ENCODE measurements around the gene TGFB3. TPM values are rescaled to one million over a fixed set of nuclear protein-coding genes. Genes with fewer than 3 reads are reported as not detected.
"Not testable (repeated sequence)": the region's sequence is repeated elsewhere in the genome, so short reads cannot be mapped to it uniquely, and the experiment has no call there.

TGFB3 gene
- 22.8 TPM for total RNA-seq
- long read RNA-seq, transcript TGFB3-201 (7 exons, 2,522 nt) = major isoform, 14 of 16 reads
- long read RNA-seq, partial matches to known transcripts = 0 of 16 reads
- long read RNA-seq, other reads (novel, unspliced or antisense) = 2 of 16 reads

DNA sequence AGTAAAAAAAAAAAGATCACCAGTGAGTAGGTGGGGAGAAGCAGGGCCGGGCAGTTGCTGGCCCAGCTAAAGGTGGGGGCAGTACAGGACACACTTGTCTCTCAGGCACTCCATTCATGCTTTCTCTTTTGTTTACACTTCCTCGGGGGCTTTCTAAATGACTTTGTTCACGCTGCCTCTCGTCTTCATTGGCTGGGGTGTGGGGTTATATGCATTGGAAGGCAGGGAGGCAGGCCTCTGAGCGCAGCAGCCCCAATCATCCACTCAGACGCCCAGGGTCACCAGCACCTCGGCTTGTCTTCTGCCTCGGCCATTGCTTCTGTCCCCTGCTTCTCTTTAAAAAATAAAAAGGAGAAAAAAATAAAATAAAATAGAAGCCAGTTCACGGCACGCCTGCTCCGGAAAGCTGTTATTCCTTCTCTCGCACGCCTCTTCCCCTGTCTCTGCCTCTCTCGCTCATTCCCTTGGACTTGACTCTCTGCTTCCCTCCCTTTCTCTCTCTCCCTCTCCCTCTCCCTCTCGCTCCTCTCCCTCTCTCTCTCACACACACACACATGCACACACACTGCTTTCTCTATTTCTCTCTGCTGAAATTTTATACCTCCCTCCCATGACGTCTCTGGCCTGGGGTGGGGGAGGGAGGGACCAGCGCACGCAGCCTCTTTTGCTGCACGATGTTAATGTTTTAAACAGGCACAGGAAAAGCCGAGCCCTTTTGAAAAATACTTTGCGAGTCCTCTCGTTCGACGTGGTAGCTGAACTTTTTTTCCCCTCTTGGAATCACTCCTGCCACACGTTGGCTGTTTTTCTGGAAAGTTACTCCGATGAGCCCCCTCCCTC lies at the start of gene TGFB3:
Gene TGFB3 (minus strand): TSS at position 570 of the 840 bp plus-strand sequence. CDS start 1,102 bp downstream, outside the sequence.
- intact Hi-C loops (cut with micrococcal nuclease) = loop anchor here (5.0 kb wide), 1 partner anchor 274 kb away; no protein-coding TSS in a partner anchor
- ATAC-seq = peak; percentile 79

DNA sequence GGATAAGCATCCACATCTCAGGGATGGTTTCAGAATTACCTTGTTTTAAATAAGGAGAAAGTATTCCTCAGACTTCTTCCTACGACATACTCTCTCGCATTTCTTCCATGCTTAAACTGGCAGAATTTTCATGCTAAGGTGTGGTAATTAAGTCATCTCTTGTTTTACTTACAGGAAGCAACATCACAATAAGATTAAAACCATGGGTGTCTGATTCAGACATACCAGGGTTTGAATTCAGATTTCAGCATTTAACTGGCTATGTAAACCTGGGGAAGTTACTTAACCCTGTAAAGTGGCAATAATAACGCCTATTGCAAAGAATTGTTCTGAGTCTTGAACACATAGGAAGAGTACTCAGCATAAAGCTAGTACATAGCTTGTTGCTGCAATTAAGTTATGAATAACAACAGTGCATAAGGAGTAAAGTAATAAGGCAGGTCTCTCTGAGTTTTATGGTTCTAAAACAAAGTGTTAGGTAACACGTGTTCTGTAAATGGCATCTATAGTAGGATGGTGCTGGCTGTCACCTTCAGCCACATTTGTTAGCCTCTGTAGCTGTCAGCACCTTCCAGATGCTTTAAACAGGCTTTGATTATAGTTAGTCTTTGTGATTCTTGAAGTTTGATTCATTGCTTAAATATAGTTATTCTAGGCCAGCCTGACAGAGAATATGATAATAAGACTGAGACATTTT lies 42.6 kb upstream of the TGFB3 start:
- DNase-seq = no peak
- intact Hi-C loops (cut with micrococcal nuclease) = no loop called here
- peak; percentile 89 for ATAC-seq

More for the DNA sequence above, at the start of gene TGFB3:
- DNase-seq = peak; percentile 79

DNA sequence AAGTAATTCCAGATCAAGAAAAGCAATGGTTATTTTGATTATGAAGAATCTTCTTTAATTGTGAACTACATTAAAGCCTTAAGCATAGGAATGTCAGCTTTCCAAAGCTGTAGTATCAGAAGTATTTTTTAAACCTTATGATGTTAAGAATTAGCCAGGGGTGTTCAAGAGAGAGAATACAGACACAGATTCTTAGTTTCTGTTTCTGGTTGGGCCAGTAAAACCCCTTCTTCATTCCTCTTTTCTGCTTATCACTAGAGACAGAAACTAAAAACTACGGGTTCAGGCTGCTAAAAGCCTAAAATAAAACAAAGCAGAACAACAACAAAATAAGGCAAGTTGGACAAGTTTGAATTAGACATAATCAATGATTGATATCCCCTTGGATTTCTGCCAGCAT lies 42.0 kb upstream of the TGFB3 start:
- ATAC-seq (no peak), DNase-seq (no peak)
- intact Hi-C loops (cut with micrococcal nuclease) = no loop called here

DNA sequence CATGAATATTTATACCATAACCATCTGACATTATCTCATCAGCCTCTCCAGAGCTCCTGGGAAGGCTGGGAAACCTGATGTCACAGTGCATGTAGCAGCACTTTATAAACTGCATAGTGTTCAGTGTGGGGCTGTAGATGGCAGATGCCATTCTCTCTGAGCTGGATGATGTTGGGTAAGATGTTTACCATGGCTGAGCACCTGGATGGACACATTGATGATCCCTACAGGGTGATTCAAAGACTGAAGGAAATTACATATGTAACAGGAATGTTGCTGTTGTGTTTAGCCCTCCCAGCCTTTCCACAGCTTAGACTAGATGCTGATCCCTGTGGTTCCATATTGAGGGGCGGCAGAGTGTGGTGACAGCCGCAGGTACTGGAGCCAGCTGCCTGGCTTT lies 41.2 kb upstream of the TGFB3 start:
- intact Hi-C loops (cut with micrococcal nuclease) = no loop called here
- ATAC-seq = peak; percentile 25
- no peak for DNase-seq

DNA sequence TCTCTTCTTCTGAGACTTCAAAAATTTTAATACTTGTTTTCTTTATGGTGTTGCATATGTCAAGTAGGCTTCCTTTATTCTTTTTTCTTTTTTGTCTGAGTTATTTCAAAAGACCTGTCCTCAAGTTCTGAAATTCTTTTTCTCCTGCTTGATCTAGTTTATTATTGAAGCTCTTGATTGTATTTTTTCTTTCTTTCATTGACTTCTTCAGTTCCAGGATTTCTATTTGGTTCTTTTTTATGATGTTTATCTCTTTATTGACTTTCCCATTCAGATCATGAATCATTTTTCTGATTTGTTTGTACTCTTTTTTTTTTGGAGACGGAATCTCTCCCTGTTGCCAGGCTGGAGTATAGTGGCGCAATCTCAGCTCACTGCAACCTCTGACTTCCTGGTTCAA lies 37.9 kb upstream of the TGFB3 start:
- DNase-seq (no peak), ATAC-seq (no peak)
- intact Hi-C loops (cut with micrococcal nuclease) = no loop called here

DNA sequence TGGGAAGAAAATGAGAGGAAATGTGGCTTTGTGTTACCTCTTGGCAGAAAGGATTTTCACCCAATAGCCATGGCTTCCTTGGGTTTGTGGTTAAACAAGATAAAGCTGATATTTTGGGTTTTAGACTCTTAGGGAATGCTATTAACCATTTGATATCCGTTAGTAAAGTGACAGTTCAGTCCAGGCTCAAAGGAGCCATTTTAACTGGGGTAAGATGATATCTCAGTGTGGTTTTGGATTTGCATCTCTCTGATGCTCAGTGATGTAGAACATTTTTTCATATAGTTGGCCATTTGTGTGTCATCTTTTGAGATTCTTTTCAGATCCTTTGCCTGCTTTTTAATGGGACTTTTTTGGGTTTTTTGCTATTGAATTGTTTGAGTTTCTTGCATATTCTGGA lies 33.9 kb upstream of the TGFB3 start:
- intact Hi-C loops (cut with micrococcal nuclease) = no loop called here
- ATAC-seq = no peak
- DNase-seq = no peak

DNA sequence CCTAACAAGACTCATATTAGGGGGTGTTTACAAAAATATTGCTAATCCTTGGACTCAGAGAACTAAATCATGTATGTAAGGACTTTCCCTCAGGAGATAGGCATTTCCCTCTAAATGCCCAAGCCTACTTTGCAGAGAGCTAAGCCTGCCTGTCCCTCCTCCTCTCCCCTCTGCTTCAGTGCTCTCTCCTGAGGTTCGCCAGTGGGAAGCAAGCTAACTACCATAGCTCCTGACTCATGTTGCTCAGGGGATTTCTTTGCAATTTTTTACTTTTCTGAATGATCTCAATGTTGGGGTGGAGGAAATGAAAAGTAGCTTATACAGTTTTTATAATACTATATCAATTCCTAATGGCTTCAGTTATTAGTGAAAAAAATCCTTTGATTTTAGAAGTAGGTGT lies 33.4 kb upstream of the TGFB3 start:
- intact Hi-C loops (cut with micrococcal nuclease) = no loop called here
- ATAC-seq (no peak), DNase-seq (no peak)

DNA sequence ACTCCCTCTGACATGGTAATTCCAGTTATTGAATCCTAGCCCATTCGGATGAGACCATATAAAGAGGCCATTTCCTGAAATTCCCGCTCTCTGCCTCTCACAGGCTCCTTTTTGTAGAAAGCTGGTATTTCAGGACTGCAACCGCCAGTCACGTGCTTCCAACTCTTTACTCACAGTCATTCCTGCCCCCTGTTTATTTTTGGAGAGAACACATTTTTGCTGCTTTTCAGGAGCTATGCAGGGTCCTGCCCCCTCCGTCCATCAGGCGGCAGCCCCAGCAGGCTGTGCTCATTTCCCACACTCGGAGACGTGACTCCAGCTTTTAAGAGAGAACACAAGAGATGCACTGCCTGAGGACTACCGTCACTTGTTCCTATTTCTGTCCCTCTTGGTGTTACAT lies 30.6 kb upstream of the TGFB3 start:
- DNase-seq (peak; percentile 30), ATAC-seq (peak; percentile 91)
- intact Hi-C loops (cut with micrococcal nuclease) = no loop called here

DNA sequence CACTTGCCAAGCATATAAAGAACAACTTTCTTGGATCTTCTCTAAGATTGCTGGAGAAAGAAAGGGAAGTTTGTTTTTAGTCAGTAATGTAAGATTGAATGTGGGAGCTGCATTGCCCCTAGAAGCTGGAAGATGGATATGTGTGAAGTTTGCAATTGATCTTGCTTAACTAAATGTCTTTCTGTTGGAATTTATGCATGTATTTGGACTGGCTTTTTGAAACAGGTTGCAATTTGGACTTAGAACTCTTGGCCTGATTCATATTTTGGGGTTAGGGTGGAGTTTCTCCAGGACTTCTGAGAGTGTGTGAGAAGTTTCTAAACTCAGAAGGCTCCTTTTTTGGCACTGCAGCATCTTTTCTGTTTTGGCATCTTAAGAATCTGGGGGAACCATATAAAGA lies 30.1 kb upstream of the TGFB3 start:
- intact Hi-C loops (cut with micrococcal nuclease) = no loop called here
- DNase-seq (no peak), ATAC-seq (no peak)

DNA sequence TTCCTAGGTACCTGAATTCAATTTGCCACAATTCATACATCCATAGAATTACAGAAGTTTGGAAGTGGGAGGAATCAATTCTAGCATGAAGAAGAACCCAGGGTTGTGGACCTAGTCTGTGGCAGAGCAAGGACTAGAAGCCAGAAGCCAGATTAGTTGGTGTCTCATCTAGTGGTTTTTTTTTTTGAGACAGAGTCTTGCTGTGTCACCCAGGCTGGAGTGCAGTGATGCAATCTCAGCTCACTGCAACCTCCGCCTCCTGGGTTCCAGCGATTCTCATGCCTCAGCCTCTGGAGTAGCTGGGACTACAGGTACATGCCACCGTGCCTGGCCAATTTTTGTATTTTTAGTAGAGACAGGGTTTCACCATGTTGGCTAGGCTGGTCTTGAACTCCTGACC lies 27.8 kb upstream of the TGFB3 start:
- intact Hi-C loops (cut with micrococcal nuclease); ATAC-seq; DNase-seq: not testable (repeated sequence)

DNA sequence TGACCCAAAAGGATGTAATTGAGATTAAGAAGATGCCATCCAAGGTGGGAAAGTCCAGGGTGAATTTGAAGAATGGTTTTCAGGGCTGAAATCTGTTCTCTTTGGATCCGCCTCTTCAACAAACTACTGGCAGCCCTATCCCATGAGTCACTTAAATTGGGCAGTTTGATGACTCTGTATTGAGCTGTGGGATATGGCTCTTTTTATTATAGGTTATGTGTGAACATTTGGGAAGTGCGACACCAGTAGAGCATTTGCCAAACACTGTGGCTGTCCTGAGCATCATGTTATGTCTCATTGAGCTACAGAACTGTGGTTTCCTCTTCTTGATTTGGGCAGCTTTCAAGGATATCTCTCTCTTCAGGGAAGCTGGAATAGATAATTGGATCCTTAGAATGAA lies 26.1 kb upstream of the TGFB3 start:
- no peak for DNase-seq
- ATAC-seq = no peak
- intact Hi-C loops (cut with micrococcal nuclease) = no loop called here

DNA sequence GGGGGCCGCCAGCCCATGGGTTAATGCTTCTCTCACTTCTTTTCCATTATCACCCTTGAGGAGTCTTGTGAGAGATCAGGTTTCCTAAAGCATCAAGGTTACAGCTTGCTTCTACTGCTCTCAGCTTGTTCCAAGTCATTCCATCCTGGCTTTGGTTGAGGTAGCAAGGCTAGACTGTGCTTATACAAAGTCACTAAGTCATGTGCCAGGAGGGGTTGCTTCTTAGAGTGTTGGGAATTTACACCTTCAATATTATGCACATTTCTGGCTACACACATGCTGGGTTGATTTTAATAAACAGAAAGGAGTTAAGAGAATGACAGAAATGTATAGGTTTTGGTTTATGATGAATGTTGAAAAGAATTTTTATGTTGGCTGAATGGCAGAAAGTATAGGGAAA lies 25.6 kb upstream of the TGFB3 start:
- DNase-seq = no peak
- intact Hi-C loops (cut with micrococcal nuclease) = no loop called here
- no peak for ATAC-seq

DNA sequence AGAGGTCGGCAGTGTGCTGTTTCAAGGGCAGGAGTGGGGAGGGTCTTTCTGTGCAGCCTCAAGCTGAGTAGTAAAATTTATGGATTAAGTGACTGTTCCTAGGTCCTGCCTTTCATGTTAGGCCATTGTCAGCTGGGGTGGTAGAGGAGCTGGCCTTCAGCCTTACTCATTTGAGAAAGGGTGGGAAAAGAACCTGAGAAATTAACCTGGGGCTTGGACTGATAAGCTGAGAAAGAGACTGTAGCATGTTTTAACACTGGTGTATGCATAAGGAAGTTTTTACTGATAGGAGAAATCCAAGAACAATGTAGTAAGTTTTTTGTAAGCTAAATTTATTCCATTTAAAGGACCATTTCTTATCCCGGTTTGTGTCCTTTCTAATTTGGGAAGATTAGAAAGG lies 24.5 kb upstream of the TGFB3 start:
- ATAC-seq = no peak

DNA sequence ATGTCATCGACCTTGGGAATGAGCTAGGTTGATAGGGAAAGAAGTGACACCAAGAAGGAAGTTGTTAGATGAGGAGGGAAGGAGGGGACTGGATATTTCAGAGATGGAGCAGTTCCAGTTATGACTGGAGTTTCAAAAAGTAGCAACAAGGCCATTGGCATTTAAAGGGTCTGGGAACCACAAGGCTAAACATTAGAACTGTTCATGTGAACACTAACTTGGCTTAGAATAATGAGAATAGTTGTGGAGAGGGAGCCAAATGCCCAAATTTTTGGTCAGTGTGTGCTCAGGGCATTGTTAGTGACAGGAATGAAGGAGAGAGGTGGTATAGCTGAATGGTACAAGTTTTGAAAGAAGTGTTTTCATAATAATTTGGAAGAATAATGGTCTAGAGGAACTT lies 20.6 kb upstream of the TGFB3 start:
- intact Hi-C loops (cut with micrococcal nuclease) = no loop called here
- ATAC-seq = no peak
- DNase-seq = no peak

More for the DNA sequence above, 24.5 kb upstream of the TGFB3 start:
- intact Hi-C loops (cut with micrococcal nuclease) = no loop called here
- no peak for DNase-seq

DNA sequence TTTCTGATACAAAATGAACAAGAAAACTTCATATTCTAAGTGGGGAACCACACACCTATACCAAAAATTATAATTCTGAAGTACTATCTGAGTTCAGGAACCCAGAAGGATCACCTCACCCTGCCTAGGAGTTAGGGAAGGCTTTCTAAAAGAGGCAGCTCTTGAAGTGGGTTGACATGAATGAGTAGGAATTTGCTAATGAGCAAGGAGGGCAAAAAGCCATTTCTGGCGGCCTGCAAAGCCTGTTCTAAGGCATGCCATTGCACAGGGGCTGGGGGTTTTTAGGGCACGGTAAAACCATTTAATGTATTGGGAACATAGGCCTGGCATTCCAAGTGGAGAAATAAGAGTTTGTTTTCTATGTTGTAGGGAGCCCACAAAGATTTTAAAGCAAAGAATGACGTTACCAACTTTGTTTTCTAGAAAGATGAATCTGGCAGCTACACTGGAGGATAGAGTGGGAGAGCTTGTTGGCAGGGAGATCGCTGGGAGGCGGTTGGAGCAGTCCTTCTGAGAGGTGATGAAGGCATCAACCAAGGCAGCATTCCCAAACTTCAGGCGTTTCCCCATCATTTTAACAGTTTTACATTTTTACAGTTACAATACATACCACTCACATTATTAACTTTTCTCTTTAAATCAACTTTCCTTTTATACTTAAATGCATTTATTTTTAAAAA lies 17.9 kb upstream of the TGFB3 start:
- ATAC-seq (no peak), DNase-seq (no peak)
- intact Hi-C loops (cut with micrococcal nuclease) = no loop called here

DNA sequence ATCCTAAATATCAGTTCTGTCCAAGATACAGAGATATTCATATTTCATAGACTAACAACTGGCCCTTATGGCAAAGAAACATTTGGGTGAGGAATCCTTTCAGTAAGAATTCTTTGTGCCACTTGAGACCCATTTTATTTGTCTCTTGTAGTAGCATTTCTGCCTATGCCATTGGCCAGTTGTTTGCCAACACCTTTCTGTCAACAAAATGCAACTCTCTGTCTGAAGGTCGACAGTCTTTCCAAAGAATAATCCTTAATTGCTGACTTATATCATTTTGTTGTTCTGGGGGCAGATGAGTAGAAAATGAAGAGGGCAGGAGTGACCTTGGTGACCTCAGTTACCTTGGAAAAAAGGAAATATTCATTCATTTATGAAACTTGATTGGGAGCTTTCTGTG lies 14.7 kb upstream of the TGFB3 start:
- DNase-seq = no peak
- no peak for ATAC-seq
- intact Hi-C loops (cut with micrococcal nuclease) = no loop called here

DNA sequence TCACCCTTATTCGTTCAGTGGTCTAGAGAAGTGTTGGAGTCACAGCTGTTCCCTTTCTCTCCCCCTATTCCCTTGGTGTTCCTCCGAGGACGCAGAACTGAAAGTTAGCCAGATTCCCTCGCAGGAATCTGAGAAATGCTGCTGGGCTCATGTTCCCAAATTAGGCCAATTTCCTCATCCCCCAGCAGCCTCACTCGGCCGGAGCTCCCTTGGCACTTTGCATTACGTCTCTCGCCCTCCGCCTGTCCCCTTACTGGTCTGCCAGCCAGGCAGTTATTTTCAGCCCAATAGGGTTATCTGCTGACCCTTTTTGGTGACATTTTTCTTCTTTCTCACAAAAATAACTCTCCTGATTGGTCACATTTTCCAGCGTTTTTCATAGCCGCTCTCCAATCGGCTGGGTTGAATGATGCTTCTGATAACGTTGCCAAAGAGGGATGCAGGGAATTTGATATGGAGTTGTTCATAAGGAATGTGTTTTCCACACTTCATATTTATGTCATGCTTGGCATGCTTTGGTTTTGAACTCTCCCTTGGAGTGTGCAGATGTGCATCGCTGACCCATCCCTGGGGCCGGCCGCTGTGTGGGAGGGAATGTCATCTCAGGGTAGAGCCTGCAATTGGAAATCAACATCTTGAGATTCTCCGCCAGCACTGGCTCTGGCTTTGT lies 13.7 kb upstream of the TGFB3 start:
- peak; percentile 88 for ATAC-seq
- intact Hi-C loops (cut with micrococcal nuclease) = no loop called here
- peak; percentile 71 for DNase-seq

DNA sequence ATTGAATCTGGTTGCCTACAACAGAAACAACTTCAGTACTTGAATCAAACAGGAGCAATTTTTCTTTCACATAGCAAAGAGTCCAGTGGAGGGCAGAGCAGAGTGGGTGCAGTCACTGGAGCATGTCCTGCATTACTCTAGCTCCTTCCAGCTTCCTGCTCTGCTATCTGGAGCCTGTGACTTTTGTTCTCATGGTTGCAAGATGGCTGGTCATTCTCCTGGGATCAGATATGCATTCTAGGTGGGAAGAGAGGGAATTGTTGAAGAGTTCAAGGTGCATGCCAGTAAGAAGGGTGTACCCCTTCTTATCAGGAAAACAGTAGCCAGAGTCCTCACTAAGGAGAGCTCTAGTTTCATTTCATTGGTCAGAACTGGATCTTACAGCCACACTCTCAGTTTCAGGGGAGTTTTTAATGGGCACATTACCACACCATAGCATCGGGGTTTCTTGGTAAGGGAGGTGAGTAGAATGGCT lies 11.8 kb upstream of the TGFB3 start:
- DNase-seq (no peak), ATAC-seq (no peak)
- intact Hi-C loops (cut with micrococcal nuclease) = no loop called here

DNA sequence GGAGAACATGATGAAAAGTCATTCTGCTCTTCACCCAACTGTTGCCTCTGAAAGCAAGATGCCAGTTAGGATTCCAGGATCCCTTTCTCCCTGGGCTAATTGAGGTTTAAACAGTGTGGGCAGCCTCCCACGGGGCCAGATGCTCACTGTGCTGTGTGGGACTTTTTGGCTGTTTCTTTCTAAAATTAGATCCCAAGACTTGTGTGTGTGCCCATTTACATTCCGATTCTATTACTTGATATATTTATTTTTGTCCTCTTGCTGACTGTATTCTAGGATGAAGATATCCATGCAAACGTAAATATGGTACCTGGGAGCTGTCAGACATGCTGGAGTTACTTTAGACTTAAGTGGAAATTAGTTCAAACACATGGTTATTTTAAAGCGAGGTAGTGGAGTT lies 10.0 kb upstream of the TGFB3 start:
- peak; percentile 23 for ATAC-seq
- no peak for DNase-seq
- intact Hi-C loops (cut with micrococcal nuclease) = no loop called here
